Breast epithelium (tissue), 4 donors: Measurements from ENCODE around the gene OR5L1. TPM values are rescaled to one million over a fixed set of nuclear protein-coding genes. Genes with fewer than 3 reads are reported as not detected.

Experiments used
- DNase-seq, 2 donors: peaks; one replicate each; pipeline ENCODE4 v3.0.0-alpha.2; 2019; ENCODE audit warnings: low spot score in 2 of 2
- H3K27ac ChIP-seq, 2 donors: fragments of 200-600 bp; sonication (generic) in 1 of 2; one replicate each; pipeline ENCODE4 v1.5.1; 2016 to 2019; ENCODE audit warnings: mild to moderate bottlenecking in 1 of 2
- H3K27me3 ChIP-seq, 2 donors: fragments of 200-600 bp; sonication (generic) in 1 of 2; one replicate each; pipeline versions ENCODE4 v1.5.1 to v1.6.0; 2017 to 2019; ENCODE audit warnings: control low read depth in 1 of 2, mild to moderate bottlenecking in 1 of 2
- H3K36me3 ChIP-seq: fragments of 200-600 bp; one replicate; pipeline ENCODE4 v1.5.1; 2019
- H3K4me1 ChIP-seq, 2 donors: fragments of 200-600 bp; sonication (generic); one replicate each; pipeline ENCODE4 v1.5.1; 2016 to 2019; ENCODE audit warnings: control low read depth in 1 of 2
- H3K4me3 ChIP-seq, 3 donors: fragments of 200-600 bp; sonication (generic); 1 replicate in 2 of 3; 2 replicates in 1 of 3; pipeline ENCODE4 v1.5.1; 2016 to 2019; ENCODE audit warnings: mild to moderate bottlenecking in 3 of 3, moderate library complexity in 2 of 3
- H3K9me3 ChIP-seq, 2 donors: fragments of 200-600 bp; sonication (generic) in 1 of 2; one replicate each; pipeline ENCODE4 v1.5.1; 2016 to 2019; ENCODE audit warnings: control low read depth in 1 of 2
- POLR2A ChIP-seq: fragments of 450-650 bp; IDR thresholded peaks from one replicate; pipeline ENCODE4 v1.6.1; 2016; ENCODE audit warnings: antibody characterized with exemption, mild to moderate bottlenecking, moderate library complexity
- POLR2AphosphoS5 ChIP-seq, 3 donors: sonication (generic); formaldehyde crosslinking; IDR thresholded peaks; one replicate each; pipeline ENCODE4 v1.6.1; 2017; ENCODE audit warnings: antibody characterized with exemption in 3 of 3
- intact Hi-C: fragments of 100-400 bp; cut with DNase I; formaldehyde crosslinking; loops from one replicate; pipeline ENCODE4 v1.15.1; 2023; ENCODE audit warnings: low total_unique reads
- total RNA-seq, 3 donors: library from RNA; depleted of rRNA; stranded (reverse); fragments of >200 nt; gene quantifications; one replicate each; pipeline ENCODE4 v1.1.0, GENCODE V29; 2016
- TF ChIP-seq, protein P1 (sequence below), 3 donors: fragments of 450-650 bp; IDR thresholded peaks; one replicate each; pipeline ENCODE4 v1.5.1; 2016 to 2017; ENCODE audit warnings: antibody characterized with exemption in 3 of 3, mild to moderate bottlenecking in 3 of 3, moderate library complexity in 3 of 3

The OR5L1 gene
- total RNA-seq, result not detected

DNA sequence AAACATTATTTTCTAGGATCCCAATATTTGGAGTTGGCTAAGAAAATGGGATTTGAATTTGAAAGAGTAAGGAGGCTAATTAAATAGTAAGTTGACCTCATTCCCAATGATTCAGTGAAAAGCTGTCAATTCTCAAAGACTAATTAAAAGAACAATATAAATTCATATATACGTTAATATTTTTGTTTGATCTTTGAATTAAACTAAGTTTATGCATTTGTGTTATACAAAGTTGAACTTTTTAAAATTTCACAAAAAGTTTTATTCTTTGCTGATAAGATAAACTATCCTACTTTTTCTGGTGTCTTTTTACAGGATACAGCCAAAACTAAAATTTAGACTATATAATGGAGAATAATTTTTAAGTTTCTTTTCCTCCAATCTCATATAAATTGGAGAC lies at the start of gene OR5L1:
OR5L1 (plus strand) TSS at position 301 of the 400 bp plus-strand sequence. CDS start 100 bp downstream, outside the sequence.
- DNase-seq, result no peak
- H3K4me1 ChIP-seq, result no peaks in the 10 kb centered on the region
- H3K9me3 ChIP-seq, result peaks cover 2 to 16% of the 10 kb centered on the region in 2 donors
- TF ChIP-seq POLR2A (no peak), POLR2AphosphoS5 (IDR thresholded peaks at IDR 0.05) (no peak)
- TF ChIP-seq, protein P1, sequence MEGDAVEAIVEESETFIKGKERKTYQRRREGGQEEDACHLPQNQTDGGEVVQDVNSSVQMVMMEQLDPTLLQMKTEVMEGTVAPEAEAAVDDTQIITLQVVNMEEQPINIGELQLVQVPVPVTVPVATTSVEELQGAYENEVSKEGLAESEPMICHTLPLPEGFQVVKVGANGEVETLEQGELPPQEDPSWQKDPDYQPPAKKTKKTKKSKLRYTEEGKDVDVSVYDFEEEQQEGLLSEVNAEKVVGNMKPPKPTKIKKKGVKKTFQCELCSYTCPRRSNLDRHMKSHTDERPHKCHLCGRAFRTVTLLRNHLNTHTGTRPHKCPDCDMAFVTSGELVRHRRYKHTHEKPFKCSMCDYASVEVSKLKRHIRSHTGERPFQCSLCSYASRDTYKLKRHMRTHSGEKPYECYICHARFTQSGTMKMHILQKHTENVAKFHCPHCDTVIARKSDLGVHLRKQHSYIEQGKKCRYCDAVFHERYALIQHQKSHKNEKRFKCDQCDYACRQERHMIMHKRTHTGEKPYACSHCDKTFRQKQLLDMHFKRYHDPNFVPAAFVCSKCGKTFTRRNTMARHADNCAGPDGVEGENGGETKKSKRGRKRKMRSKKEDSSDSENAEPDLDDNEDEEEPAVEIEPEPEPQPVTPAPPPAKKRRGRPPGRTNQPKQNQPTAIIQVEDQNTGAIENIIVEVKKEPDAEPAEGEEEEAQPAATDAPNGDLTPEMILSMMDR (IDR thresholded peaks at IDR 0.05), result no peak
- no peaks in the 10 kb centered on the region for H3K36me3 ChIP-seq
- intact Hi-C loops, result no loop called here
- no peak within 1 kb of the TSS for H3K27ac ChIP-seq
- no peaks in the 10 kb centered on the region for H3K27me3 ChIP-seq
- no peak within 1 kb of the TSS for H3K4me3 ChIP-seq

DNA sequence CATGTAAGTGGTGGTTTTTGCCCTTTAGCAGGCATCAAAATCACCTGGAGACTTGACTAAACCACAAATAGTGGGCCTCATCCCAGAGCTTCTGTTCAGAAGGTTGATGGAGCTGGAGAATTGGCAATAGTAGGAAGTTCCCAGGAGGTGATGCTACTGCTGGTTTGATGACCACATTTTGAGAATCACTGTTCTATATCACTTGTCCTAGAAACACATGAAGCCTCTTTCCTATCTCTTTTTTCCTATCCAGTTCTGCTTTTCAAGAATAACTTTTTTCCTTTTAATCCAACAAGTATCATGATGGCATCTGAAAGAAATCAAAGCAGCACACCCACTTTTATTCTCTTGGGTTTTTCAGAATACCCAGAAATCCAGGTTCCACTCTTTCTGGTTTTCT lies 38.0 kb upstream of the OR5L1 start, which contains the start of gene OR5D13:
OR5D13 (plus strand) TSS at position 301 of the 400 bp plus-strand sequence; CDS start at position 301, 0 bp downstream.
- no peaks in the 10 kb centered on the region for H3K36me3 ChIP-seq
- no peak for DNase-seq
- no peaks in the 10 kb centered on the region for H3K4me1 ChIP-seq
- TF ChIP-seq, protein P1 (IDR thresholded peaks at IDR 0.05), result no peak
- TF ChIP-seq POLR2A, result no peak
- TF ChIP-seq POLR2AphosphoS5 (IDR thresholded peaks at IDR 0.05), result no peak
- intact Hi-C loops, result no loop called here
- no peak within 1 kb of the TSS for H3K27ac ChIP-seq
- no peaks in the 10 kb centered on the region for H3K27me3 ChIP-seq
- H3K4me3 ChIP-seq, result no peak within 1 kb of the TSS
- H3K9me3 ChIP-seq, result no peaks in the 10 kb centered on the region

DNA sequence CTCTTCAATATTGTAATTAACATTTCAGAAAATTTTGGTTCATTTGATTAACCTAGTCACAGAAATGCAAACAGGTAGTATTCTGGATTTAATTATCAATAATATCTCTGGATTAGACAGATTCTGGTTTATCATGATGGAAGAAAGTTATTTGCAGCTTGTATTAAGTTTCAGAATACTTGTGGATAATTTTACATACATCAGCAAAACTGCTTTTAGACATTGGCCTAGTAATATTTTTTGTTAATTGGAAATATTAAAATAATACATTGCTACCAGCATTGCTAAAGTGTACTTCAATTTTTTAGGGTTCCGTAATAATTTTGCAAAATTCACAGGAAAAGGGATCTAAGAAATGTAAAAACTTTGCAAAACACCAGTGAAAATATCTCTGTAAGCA lies 19.6 kb upstream of the OR5L1 start:
- intact Hi-C loops, result no loop called here
- H3K27ac ChIP-seq, result no peak overlapping the region
- no peaks in the 10 kb centered on the region for H3K27me3 ChIP-seq
- no peak for DNase-seq
- TF ChIP-seq POLR2AphosphoS5 (IDR thresholded peaks at IDR 0.05) (no peak), POLR2A (no peak)
- TF ChIP-seq, protein P1 (IDR thresholded peaks at IDR 0.05), result no peak
- H3K4me1 ChIP-seq, result no peaks in the 10 kb centered on the region
- no peaks in the 10 kb centered on the region for H3K36me3 ChIP-seq
- no peak overlapping the region for H3K4me3 ChIP-seq
- H3K9me3 ChIP-seq, result no peaks in the 10 kb centered on the region

DNA sequence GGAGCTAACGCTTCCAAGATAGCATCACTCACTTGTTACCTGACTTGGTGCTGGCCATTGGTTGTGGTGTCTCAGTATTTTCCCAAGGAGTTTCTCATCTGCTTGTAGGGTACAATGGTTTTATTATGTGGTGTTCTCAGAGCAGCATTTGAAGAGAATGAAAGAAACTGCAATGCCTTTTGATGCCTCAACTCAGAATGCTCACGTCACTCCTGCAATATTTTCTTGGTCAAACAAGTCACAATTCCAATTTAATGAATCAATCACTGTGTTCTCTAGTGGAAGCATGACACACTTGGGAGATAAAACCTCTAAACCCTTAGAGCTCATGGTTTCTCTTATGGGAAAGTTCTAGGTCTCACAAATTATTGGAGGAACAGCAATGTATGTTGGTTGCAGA lies 17.8 kb upstream of the OR5L1 start:
- intact Hi-C loops, result no loop called here

DNA sequence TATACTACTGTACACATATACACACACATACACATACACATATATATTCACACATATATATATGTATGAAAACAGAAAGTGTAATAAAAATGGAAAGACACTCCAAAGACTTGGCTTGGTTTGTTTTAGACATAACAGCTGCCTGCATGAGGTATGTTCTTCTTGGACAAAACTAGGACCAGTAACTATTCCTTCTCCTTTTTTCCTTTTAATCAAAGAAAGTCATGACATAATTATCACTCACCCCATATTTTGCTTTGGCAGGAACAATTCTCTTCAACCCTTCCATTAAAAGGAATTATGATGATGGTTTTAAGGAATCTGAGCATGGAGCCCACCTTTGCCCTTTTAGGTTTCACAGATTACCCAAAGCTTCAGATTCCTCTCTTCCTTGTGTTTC lies 15.9 kb upstream of the OR5L1 start, which contains the start of gene OR5D14:
OR5D14 (plus strand) TSS at position 301 of the 400 bp plus-strand sequence; CDS start at position 301, 0 bp downstream.
- Histone ChIP-seq H3K27ac (no peak within 1 kb of the TSS), H3K36me3 (no peaks in the 10 kb centered on the region), H3K9me3 (peaks cover 0 to 5% of the 10 kb centered on the region in 2 donors), H3K4me1 (no peaks in the 10 kb centered on the region), H3K4me3 (no peak within 1 kb of the TSS), H3K27me3 (no peaks in the 10 kb centered on the region)
- DNase-seq, result no peak
- intact Hi-C loops, result no loop called here
- TF ChIP-seq POLR2A, result no peak
- no peak for TF ChIP-seq POLR2AphosphoS5 (IDR thresholded peaks at IDR 0.05)
- TF ChIP-seq, protein P1 (IDR thresholded peaks at IDR 0.05), result no peak

More for the DNA sequence above, 17.8 kb upstream of the OR5L1 start:
- H3K27ac ChIP-seq, result no peak overlapping the region
- no peaks in the 10 kb centered on the region for H3K36me3 ChIP-seq
- H3K27me3 ChIP-seq, result no peaks in the 10 kb centered on the region
- no peak overlapping the region for H3K4me3 ChIP-seq
- no peak for TF ChIP-seq POLR2A
- TF ChIP-seq, protein P1 (IDR thresholded peaks at IDR 0.05), result no peak
- no peak for TF ChIP-seq POLR2AphosphoS5 (IDR thresholded peaks at IDR 0.05)
- DNase-seq, result no peak
- H3K4me1 ChIP-seq, result no peaks in the 10 kb centered on the region
- no peaks in the 10 kb centered on the region for H3K9me3 ChIP-seq
